CD4-positive, alpha-beta T cell treated with Interleukin-1 beta for 1 hour (primary cell): ENCODE results near the gene PAM16.

Experiments used
- DNase-seq, 2 donors: peaks; one replicate each; pipeline ENCODE4 v3.0.0-alpha.2; 2020 to 2022

The PAM16 gene

DNA sequence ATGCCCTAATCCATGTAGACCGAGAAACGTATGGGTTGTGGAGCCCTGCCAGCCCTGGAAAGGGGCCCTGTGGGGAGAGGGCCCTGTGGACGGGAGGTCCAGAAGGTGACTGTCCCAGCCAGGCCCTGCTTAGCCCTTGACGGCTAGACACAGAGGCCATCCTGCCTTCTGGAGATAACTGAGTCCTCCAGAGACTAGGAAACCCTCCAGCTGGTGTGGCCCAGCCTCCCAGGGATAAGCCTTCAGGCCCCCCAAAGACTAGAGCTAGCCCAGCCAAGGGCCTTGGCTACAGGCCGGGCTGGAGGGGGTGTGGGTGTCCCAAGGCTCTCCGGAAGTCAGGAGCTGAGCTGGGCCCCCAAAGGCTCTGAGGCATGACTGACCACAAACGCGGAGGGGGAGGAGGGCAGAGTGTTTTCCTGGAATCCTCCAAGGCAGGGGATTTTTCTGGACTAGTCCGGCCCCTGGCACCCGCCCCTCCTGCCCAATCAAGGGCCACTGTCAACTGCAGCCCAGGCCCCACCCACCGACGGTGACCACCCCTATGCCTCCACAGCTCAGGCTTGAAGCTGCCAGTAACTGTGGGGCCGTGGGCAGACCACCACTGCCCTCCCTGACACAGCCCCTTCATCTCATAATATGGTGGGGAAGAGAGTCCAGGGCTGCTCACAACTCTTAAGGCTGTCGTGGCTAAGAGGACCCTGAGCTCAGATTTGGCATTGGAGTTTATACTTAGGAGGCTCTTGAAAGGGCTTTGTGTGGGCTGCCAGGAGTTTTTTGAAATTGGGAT, 19.6 kb upstream of the PAM16 start:
- no peak for DNase-seq

DNA sequence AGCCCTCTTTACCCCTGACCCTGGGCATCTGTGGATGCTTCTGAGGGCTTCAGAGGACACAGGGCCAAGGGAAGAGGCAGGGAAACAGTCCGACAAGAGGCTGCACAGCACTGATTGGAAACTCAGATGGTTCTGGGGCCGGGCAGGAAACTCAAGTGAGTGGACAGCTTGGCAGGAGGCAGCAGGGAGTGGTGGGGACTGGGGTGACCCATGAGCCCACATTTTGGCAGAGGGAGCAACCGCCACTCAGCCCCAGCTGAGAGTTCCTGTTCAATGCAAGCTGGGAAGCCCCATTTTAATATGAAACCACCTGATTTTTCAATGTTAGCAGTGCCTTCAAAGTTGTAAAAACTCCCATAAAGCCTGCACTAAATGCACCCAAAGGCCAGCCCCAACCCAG, 19.0 kb upstream of the PAM16 start:
- no peak for DNase-seq

DNA sequence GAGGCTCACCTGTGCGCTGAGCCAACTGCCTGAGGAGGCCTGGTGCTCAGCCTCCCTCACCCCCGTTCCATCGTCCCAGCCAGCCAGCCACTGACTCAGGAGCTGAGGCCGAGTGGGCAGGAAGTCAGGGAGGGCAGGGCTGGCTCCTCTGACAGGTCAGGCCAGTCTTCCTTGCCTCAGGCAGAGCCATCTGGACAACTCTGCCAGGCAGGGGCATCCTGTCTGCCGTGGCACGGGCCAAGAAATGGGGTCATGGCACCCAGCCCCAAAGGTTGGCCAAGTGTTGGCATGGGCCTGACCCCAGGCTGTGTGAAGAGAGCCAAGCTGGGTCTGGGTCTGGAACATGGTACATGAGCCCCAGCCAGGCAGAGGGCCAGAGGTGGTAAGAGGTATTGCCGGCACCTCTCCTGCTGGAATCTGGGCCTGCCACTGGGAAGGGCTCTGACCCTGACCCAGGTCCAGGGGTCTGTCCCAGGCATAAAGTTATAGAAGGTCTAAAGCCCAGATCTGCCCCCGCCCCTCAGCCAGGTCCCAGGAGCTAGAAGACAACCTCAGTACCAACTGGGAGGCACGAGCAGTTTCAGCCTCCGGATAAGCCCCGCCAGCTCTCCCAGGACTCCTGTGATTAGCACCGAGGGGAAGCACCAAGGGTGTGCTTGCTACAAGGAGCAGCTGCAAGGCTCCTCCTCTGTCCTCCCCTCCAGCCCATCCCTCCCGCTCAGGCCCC, 18.0 kb upstream of the PAM16 start:
- DNase-seq = no peak

DNA sequence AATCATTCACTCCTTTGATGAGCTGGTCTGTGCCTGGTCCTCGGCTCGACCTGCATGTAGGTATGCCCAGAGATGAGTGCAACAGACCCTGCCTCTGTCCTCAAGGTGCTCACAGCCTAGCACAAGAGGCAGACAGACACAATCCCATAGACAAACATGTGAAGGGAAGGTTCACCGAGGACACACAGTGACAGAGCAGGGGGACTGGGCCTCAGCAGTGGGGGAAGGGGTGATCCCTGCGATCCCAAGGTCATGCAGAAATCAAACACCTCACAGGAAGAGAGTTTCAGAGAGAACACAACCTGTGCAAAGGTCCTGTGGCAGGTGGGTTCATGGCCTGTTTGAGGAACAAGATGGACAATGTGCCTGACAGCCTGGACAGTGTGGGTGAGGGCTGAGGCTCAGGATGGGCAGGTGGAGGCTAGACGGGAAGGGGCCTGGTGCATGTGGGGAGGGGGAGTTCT, 16.3 kb upstream of the PAM16 start:
- no peak for DNase-seq

DNA sequence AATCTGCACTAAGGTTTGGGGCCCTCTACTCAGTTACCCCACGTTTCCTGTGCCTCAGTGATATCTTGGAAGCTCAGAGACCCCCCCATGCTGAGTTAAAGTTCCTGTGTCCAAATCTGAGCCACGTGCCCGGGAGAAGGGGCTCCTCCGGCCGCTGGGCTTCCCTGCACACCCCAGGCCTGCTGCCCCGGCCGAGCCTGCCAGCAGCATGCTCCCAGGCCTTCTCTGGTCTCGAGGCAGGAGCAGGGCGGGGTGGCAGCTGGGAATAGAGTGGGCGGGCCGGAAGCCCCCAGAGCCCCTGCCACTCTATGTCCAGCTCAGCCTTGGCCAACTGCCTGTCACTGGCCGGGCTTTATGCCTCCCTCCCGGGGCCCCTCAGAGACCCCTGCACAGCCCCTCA, 14.9 kb upstream of the PAM16 start:
- DNase-seq = no peak

DNA sequence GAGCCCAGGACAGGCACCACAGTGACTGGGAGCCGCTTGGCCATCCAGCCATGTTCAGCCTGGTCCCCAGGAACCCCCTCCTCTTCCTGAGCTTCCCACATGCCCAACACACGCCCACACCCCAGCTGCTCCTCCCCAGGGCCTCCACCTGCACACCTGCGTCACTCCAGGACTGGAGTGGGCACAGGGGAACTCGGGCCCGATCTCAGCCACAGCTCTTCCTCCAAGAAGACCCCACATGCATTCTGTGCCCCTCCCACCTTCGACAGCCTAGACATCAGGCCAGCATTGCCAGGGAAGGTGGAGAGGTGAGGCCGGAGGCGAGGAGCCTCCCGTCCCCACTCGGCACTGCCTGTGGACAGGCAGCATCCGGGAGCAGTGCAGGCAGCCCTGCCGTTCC, 14.5 kb upstream of the PAM16 start:
- no peak for DNase-seq

DNA sequence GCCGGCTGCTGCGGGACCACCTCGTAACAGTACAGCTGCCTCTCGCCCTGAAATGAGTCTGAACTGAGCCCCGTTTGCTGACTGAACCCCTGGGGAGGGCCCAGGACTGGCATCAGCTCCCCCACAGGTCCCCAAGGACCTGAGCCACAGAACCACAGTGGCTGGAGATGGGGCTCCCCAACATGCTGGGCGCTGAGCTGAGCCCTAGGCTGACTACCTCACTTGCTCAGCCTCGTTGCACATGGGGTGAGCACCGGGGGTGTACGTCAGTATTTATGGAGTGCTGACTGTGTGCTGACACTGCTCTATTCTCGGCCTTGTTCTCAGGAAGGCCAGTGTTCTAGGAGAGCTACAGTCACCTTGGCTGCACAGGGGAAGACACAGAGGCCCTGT, 13.9 kb upstream of the PAM16 start:
- DNase-seq = peak in 1 of 2 donors; percentile 60

DNA sequence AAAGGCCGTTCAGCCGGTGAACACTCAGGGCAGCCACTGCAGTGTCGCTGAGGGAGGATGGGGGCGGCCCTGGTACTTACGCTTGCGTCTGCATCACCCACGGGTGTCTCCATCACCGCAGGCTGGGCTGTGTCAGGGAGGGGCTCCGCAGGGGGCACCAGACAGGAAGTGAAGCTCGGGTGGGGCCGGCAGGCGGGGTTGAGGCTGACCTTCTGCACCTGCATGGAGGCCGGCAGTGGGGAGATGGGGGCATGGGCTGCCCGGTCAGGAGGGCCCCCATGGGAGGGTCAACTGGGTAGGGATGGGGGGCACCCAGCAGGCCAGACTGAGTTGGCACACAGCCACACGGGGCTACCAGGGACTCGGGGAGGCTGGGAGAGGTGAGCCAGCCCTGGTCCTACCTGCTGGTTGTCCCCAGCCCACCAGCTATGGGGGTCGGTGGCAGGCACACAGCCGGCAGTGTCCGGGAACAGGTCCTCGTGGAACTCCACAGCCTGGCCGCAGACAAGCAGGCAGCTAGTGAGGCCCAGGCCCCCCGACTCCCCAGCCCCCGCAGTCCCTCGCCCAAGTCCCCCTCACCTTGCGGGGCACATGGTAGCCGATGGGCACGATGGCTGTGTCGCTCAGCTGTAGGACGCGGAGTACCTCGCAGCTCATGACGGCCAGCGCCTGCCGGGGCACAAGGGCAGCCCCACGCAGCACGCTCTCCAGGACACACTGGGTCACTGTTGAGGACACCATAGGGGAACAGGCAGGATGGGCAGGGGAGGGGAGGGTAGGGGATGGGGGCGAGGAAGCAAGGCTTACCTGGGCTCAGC, 13.3 kb upstream of the PAM16 start:
- DNase-seq = peak in 1 of 2 donors; percentile 37

DNA sequence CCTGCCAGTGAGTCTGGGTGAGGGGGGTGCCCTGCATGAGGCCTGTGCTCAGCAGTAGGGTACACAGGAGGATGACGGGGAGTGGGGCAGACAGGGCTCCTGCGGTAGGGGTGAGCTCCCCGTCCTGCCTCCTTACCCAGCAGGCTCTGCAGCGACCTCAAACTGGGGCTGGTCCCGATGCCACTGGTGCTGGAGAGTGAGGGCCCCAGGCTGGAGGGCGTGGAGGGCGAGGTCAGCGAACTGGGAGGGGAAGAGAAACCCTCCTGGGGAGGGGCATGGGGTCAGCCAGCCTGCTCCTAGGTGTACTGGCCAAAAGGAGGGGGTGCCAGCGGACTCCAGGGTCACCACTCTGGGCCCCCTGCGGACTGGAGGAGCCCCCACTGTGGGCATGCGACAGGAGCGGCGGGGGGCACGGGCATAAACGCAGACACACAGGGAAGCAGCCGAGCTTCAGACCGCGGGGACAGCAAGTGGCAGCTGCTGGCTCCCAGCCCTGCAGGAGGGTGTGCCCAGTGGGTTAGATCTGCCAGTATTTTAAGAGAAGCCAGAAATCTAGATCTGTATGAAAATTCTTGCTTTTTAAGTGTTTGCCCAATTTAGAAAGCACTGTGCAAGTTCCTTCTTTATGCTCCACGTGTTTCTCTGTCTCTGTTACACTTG, 11.5 kb upstream of the PAM16 start:
- no peak for DNase-seq

DNA sequence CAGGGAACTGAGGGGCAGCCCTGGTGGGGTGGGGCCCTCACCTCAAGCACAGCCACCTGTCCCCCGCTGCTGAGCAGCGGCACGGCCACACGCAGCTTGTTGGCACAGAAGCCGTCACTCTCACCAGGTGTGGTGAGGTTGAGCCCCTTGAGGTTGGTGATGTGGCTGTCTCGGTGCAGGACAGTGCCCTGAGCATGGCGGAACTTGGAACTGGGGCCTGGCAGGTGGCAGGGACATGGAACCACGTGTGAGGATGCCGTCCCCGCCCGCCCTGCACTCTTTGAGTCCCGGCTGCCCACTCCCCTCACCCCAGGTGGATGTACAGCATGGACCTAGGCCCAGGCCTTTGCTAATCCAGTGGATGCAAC, 10.8 kb upstream of the PAM16 start:
- no peak for DNase-seq

DNA sequence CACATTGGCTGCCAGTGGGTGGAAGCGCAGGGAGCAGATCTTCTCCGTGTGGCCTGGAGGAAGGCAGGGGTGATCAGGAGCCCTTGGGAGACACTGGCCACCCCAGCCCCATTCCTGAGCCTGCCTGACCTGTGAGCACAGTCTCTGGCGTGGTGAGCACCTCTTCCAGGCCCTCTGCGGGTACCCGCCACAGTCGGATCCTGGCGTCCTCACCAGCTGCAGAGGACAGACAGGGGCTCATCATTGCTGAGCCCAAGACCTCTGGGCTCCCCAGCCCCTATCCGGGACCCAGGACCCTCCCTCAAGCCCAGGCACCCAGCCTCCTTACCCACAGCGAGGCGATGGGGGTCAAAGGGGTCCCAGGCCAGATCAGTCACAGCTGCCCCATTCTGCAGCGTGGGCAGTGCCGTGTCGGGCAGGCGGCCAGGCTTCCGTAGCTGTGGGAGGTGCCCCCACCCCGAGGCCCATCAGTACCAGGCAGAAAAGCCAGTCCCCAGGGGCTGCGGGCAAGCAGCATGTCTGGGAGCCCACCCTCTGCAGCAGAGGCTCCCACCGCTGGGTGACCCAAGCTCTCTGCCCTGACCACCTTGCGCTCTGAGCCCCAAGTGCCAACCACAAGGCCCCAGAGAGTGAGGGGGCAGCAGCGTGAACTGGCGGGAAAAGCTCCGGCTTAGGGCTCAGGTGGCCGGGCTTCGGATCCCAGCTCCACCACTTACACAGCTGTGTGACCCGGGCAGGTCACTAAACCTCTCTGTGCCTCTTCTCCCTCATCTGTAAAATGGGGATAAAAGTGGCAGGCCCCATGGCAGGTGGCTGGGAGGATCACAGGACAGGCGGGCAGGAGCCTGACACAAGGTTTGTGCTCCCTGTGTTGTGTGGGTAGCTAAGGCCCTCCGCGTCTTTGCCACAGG, 10.2 kb upstream of the PAM16 start:
- no peak for DNase-seq

DNA sequence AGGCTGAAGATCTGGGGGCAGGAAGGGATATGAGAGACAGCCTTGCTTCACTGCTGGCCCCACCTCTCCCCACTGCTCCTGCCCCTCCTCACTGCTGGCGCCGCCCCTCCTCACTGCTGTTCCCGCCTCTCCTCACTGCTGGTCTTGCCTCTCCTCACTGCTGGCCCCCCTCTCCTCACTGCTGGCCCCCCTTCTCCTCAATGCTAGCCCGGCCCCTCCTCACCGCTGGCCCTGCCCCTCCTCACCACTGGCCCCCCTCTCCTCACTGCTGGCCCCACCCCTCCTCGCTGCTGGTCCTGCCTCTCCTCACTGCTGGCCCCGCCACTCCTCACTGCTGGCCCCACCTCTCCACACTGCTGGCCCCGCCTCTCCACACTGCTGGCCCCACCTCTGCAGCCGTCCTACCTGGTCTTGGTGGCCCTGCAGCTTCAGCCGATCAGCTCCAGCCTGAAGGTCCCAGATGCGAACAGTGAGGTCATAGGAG, 9.5 kb upstream of the PAM16 start:
- DNase-seq = no peak

DNA sequence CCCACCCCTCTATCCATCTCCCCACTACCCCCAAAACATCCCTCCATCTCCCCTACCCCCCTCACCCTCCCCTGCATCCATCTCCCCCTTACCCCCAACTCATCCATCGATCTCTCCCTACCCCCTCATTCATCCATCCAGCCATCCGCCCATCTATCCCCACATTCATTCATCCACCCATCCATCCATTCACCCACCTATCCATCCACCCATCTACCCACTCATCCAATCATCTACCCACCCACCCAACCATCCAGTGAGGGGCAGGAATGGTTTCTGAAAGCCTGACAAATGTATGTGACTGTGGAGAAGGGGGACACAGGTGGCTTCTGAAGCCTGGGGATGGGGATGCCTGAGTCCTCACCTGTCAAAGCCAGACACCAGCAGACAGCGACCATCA, 8.8 kb upstream of the PAM16 start:
- no peak for DNase-seq

DNA sequence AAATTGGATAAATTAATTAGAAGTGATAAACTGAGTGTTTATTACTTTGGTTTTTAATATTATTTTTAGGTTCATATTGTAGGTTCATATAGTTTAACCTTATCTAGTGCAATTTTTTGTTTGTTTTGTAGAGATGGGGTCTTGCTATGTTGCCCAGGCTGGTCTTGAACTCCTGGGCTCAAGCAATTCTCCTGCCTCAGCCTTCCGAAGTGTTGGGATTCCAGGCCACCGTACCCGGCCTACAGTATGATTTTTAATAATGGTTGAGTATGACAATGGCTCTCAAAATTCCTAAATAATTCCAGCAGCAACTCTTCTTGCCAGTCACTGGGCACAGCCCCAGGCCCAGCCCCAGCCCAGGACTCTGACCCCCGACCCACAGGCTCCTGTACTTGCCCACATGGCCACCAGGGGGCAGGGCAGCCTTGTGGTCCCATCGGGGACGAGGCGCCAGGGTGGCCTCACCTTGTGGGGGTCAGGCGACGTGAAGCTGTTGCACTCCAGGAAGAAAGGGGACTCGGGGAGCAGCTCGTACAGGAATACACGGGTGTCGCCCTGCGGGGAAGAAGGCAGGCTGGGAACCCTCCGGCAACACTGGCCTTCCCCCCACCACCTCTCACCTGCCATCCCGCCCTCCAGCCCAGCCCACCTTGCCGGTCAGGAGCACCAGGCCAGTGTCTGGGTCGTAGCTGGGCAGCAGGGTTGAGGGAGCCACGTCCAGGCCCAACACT, 7.9 kb upstream of the PAM16 start:
- DNase-seq = peak; percentile 57 to 68

DNA sequence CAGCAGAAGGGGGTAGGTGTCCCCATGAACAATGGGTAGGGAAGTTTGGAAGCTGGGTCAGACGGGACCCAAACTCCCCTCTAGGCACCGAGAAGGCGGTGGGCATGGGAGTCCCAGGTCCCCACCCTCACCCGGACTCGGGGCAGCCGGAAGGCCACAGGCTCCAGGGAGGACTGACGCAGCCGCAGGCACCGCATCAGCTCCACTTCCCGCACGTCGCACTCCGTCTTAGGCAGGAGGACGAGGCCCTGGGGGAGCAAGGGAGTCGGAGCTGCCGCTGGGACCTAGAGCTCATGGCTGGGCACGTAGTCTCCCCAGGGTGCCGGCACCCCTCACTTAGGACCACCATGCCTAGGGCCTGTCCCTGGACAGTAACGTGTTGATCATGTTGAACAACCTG, 7.1 kb upstream of the PAM16 start:
- no peak for DNase-seq

DNA sequence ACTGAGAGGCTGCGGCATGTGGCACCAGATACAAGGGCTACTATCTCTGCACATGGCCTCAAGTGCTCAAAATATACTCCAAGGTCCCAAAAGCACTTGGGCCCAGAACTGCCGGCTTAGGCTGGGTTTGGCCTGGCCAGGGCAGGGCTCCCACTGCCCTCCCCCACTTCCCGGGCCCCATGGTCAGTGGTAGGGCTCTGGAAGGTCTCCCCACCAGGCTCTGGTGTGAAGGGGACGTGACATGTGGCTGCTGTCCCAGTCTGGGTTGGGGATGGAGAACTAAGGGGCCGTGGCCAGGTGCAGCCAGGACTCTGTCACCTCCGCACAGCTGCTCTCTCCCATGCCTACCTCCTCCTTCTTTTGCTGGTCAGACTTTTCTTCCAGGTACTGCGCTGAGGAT, 5.7 kb upstream of the PAM16 start:
- DNase-seq = no peak

DNA sequence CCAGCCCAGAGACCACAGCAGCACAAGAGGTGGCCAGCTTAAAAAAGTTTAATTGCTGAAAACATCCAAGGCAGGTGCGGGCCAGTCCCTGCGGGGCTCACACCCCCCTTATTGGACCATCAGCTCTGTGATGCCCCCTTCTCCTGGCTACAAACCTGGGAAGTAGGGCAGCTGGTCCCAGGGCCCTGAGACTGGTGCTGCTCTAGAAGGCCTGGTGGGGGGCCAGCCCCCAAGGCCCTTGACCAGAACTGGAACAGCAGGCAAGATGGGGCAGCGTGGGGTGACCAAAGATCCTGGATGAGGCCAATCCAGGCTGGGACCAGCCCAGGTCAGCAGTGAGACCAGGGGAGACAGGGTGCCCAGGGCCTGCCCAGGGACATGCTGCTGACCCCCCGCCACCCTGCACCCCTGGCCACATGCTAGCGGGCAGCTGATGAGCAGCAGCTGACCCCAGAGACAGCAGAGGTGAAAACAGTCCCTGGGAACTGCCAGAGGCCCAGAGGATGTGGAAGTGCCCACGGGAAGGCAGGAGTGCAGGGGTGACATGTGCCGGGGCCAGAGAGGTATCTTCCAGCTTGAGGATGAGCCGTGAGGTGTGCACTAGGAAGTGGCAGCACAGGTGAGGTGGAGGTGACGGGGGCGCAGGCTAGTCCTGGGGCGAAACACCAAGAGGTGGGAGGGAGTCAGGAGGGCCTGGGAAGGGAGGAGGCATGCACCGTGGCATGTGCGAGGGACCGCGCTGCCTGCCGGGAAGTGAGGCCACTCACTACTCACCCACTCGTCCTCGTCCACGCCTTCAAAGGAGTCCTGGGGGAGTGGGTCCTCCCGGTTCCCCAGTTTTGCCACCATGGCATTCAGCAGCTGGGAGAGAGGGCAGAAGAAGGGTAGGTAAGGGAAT, 3.6 kb upstream of the PAM16 start:
- DNase-seq = no peak

DNA sequence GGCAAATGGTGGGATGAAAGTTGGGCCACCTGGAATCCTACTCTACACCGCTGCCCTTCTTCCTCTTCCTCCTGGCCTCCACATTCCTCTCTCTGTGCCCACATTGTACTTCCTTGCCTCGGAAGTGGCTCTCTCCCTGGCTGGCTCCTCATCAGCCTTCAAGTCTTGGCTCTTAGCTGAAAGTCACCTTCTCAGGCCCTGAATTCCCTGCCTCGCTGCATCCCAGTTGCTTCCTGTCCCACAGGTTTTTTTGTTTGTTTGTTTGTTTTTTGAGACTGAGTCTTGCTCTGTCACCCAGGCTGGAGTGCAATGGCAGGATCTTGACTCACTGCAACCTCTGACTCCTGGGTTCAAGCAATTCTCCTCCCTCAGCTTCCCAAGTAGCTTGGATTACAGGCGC, 2.6 kb upstream of the PAM16 start:
- no peak for DNase-seq

DNA sequence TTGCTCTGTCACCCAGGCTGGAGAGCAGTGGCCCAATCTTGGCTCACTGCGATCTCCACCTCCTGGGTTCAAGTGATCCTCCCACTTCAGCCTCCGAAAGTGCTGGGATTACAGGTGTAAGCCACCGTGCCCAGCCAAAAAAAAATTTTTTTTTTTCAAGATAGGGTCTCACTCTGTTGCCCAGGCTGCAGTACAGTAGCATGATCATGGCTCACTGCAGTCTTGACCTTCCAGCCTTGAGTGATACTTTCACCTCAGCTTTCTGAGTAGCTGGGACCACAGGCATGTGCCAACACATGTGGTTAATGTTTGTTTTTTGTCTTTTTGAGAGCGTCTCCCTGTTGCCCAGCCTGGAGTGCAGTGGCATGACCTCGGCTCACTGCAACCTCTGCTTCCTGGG, 1.7 kb upstream of the PAM16 start:
- DNase-seq = no peak

DNA sequence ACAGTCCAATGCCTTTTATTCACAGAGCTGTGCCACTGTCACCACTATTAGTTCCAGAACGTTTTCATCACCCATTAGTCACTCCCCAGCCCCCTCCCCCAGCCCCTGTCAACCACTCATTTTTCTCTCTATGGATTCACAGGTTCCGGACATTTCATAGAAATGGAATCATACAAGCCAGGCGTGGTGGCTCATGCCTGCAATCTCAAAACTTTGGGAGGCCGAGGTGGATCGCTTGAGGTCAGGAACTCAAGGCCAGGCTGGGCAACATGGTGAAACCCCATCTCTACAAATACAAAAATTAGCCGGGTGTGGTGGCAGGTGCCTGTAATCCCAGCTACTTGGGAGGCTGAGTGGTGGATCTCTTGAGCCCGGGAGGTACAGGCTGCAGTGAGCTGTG, 759 bp upstream of the PAM16 start:
- DNase-seq = no peak
